HepG2 (cell line): ENCODE results near the gene MINDY1. TPM values are rescaled to one million over a fixed set of nuclear protein-coding genes. Genes with fewer than 3 reads are reported as not detected.

Experiments
- ATAD3A ChIP-seq: sonication (generic); formaldehyde crosslinking; IDR thresholded peaks from 2 replicates; pipeline ENCODE4 v1.4.0; 2020; ENCODE audit warnings: missing genetic modification reagents
- FOSL2 ChIP-seq: sonication (generic); formaldehyde crosslinking; IDR thresholded peaks from 2 replicates; pipeline ENCODE4 v1.4.0; 2020; ENCODE audit warnings: missing genetic modification reagents
- GTF2F1 ChIP-seq: fragments of 150-350 bp; IDR thresholded peaks from 2 replicates; pipeline ENCODE4 v1.6.1; 2014; ENCODE audit warnings: low read length
- POLR2G ChIP-seq: fragments of 200-400 bp; formaldehyde crosslinking; IDR thresholded peaks from 2 replicates; pipeline ENCODE4 v1.6.1; 2018; ENCODE audit warnings: mild to moderate bottlenecking, low read depth, low read length, moderate library complexity
- SAFB2 ChIP-seq: sonication (generic); formaldehyde crosslinking; IDR thresholded peaks from 2 replicates; pipeline ENCODE4 v1.5.1; 2020; ENCODE audit warnings: missing genetic modification reagents, low read depth, mild to moderate bottlenecking, borderline replicate concordance
- SOX6 ChIP-seq, 2 experiments: fragments of 450-650 bp in 1 of 2; sonication (generic) in 1 of 2; formaldehyde crosslinking in 1 of 2; IDR thresholded peaks; 2 replicates each; pipeline versions ENCODE4 v1.4.0 to v1.6.1; 2017 to 2020; ENCODE audit warnings: antibody characterized with exemption in 1 of 2, mild to moderate bottlenecking in 1 of 2, missing genetic modification reagents in 1 of 2
- TEAD3 ChIP-seq: optimal IDR thresholded peaks from 2 replicates; pipeline ENCODE3; 2016; ENCODE audit warnings: borderline replicate concordance
- YEATS4 ChIP-seq: sonication (generic); formaldehyde crosslinking; IDR thresholded peaks from 2 replicates; pipeline ENCODE4 v1.4.0; 2020; ENCODE audit warnings: missing genetic modification reagents, borderline replicate concordance
- ZMYM4 ChIP-seq: sonication (generic); formaldehyde crosslinking; IDR thresholded peaks from 2 replicates; pipeline ENCODE4 v1.8.1; 2023; ENCODE audit warnings: mild to moderate bottlenecking, missing genetic modification reagents
- ZNF329 ChIP-seq: sonication (generic); formaldehyde crosslinking; IDR thresholded peaks from 2 replicates; pipeline ENCODE4 v1.9.0; 2021; ENCODE audit warnings: low read depth, mild to moderate bottlenecking, missing genetic modification reagents
- ZNF512B ChIP-seq: sonication (generic); formaldehyde crosslinking; IDR thresholded peaks from 2 replicates; pipeline ENCODE4 v1.5.1; 2020; ENCODE audit warnings: missing genetic modification reagents, mild to moderate bottlenecking, borderline replicate concordance
- ZNF547 ChIP-seq: sonication (generic); formaldehyde crosslinking; IDR thresholded peaks from 2 replicates; pipeline ENCODE4 v1.5.1; 2020; ENCODE audit warnings: mild to moderate bottlenecking, missing genetic modification reagents
- ZNF670 ChIP-seq: sonication (generic); formaldehyde crosslinking; IDR thresholded peaks from 2 replicates; pipeline ENCODE4 v1.8.0; 2022; ENCODE audit warnings: mild to moderate bottlenecking, missing genetic modification reagents, borderline replicate concordance
- ZNF740 ChIP-seq: sonication (generic); formaldehyde crosslinking; IDR thresholded peaks from 2 replicates; pipeline ENCODE4 v1.4.0; 2020; ENCODE audit warnings: missing genetic modification reagents
- ZSCAN21 ChIP-seq: sonication (generic); formaldehyde crosslinking; IDR thresholded peaks from 2 replicates; pipeline ENCODE4 v1.8.0; 2022; ENCODE audit warnings: mild to moderate bottlenecking, missing genetic modification reagents, moderate library complexity, borderline replicate concordance
- ZSCAN25 ChIP-seq: sonication (generic); formaldehyde crosslinking; IDR thresholded peaks from 2 replicates; pipeline ENCODE4 v1.8.0; 2022; ENCODE audit warnings: mild to moderate bottlenecking, missing genetic modification reagents
- polyA plus RNA-seq, 8 experiments: library from polyadenylated mRNA; depleted of rRNA in 3 of 8; stranded (reverse) in 7 of 8; unstranded in 1 of 8; fragments of >200 nt; fragmentation: Illumina TruSeq in 4 of 8; extraction: Trizol in 4 of 8; gene quantifications; 2 replicates each; pipeline versions ENCODE4 v1.2.1 to v1.2.3, GENCODE V29; 2011 to 2016; ENCODE audit warnings: low read depth in 4 of 8, missing spikeins in 1 of 8, mixed read lengths in 1 of 8; ENCODE audit not compliant: insufficient read depth in 1 of 8
- total RNA-seq, 5 experiments: library from RNA; depleted of rRNA; stranded (reverse); fragments of >200 nt; fragmentation: Illumina TruSeq; extraction: Trizol; gene quantifications; 2 replicates each; pipeline ENCODE4 v1.2.3, GENCODE V29; 2016; ENCODE audit warnings: low read depth in 1 of 5
- TF ChIP-seq, protein P1 (sequence below): sonication (generic); formaldehyde crosslinking; IDR thresholded peaks from 2 replicates; pipeline ENCODE4 v1.4.0; 2020; ENCODE audit warnings: mild to moderate bottlenecking, missing genetic modification reagents
- TF ChIP-seq, protein P2 (sequence below): sonication (generic); formaldehyde crosslinking; IDR thresholded peaks from 2 replicates; pipeline ENCODE4 v1.4.0; 2020; ENCODE audit warnings: missing genetic modification reagents, borderline replicate concordance

Gene MINDY1
- total and polyA plus RNA-seq, 2 of the 13 experiments (the other 11 are each of a cell fraction or from before 2014, with no cell fraction given) = 11.1 to 15.0 TPM

- TF ChIP-seq, protein P1, sequence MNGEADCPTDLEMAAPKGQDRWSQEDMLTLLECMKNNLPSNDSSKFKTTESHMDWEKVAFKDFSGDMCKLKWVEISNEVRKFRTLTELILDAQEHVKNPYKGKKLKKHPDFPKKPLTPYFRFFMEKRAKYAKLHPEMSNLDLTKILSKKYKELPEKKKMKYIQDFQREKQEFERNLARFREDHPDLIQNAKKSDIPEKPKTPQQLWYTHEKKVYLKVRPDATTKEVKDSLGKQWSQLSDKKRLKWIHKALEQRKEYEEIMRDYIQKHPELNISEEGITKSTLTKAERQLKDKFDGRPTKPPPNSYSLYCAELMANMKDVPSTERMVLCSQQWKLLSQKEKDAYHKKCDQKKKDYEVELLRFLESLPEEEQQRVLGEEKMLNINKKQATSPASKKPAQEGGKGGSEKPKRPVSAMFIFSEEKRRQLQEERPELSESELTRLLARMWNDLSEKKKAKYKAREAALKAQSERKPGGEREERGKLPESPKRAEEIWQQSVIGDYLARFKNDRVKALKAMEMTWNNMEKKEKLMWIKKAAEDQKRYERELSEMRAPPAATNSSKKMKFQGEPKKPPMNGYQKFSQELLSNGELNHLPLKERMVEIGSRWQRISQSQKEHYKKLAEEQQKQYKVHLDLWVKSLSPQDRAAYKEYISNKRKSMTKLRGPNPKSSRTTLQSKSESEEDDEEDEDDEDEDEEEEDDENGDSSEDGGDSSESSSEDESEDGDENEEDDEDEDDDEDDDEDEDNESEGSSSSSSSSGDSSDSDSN = peak; percentile 56; the same call in 1 of the 2 replicates
- TF ChIP-seq ZNF547 (CRISPR knock-in tag) (peak; percentile 44; the same call in 1 of the 2 replicates), ZNF740 (peak; percentile 60; the same call in 1 of the 2 replicates), SOX6 (IDR thresholded peaks at IDR 0.05) (no peak), SOX6 (CRISPR knock-in tag; IDR thresholded peaks at IDR 0.05) (peak; percentile 56), POLR2G (peak; percentile 75), SAFB2 (CRISPR knock-in tag) (0 out of 2 replicates have a peak, but pooled peaks have one; percentile 61), ZSCAN25 (CRISPR knock-in tag) (0 out of 2 replicates have a peak, but pooled peaks have one; percentile 34), ZMYM4 (0 out of 2 replicates have a peak, but pooled peaks have one; percentile 38), FOSL2 (CRISPR knock-in tag) (peak; percentile 57), ZSCAN21 (CRISPR knock-in tag) (peak; percentile 68; the same call in 1 of the 2 replicates), ZNF670 (CRISPR knock-in tag) (0 out of 2 replicates have a peak, but pooled peaks have one; percentile 66), TEAD3 (peak; percentile 26), GTF2F1 (no peak), ZNF512B (0 out of 2 replicates have a peak, but pooled peaks have one; percentile 48), ZNF329 (CRISPR knock-in tag) (0 out of 2 replicates have a peak, but pooled peaks have one; percentile 59), ATAD3A (CRISPR knock-in tag) (no peak), YEATS4 (CRISPR knock-in tag) (0 out of 2 replicates have a peak, but pooled peaks have one; percentile 17)
- TF ChIP-seq, protein P2, sequence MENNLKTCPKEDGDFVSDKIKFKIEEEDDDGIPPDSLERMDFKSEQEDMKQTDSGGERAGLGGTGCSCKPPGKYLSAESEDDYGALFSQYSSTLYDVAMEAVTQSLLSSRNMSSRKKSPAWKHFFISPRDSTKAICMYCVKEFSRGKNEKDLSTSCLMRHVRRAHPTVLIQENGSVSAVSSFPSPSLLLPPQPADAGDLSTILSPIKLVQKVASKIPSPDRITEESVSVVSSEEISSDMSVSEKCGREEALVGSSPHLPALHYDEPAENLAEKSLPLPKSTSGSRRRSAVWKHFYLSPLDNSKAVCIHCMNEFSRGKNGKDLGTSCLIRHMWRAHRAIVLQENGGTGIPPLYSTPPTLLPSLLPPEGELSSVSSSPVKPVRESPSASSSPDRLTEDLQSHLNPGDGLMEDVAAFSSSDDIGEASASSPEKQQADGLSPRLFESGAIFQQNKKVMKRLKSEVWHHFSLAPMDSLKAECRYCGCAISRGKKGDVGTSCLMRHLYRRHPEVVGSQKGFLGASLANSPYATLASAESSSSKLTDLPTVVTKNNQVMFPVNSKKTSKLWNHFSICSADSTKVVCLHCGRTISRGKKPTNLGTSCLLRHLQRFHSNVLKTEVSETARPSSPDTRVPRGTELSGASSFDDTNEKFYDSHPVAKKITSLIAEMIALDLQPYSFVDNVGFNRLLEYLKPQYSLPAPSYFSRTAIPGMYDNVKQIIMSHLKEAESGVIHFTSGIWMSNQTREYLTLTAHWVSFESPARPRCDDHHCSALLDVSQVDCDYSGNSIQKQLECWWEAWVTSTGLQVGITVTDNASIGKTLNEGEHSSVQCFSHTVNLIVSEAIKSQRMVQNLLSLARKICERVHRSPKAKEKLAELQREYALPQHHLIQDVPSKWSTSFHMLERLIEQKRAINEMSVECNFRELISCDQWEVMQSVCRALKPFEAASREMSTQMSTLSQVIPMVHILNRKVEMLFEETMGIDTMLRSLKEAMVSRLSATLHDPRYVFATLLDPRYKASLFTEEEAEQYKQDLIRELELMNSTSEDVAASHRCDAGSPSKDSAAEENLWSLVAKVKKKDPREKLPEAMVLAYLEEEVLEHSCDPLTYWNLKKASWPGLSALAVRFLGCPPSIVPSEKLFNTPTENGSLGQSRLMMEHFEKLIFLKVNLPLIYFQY (CRISPR knock-in tag) = peak; percentile 84; the same call in 1 of the 2 replicates
Observed at GRCh38 chr1:150981805-150982712, 24.6 kb downstream of the MINDY1 start, which contains the start of gene ANXA9 (continued).
